HT-29 (cell line): ENCODE data around the gene JUP. TPM values are rescaled to one million over a fixed set of nuclear protein-coding genes. Genes with fewer than 3 reads are reported as not detected.

Experiments used
- DNase-seq: peaks from one replicate; pipeline ENCODE4 v3.0.0-alpha.2; 2015; ENCODE audit warnings: low spot score
- total RNA-seq: library from RNA; depleted of rRNA; stranded (reverse); fragments of >200 nt; shearing (Covaris generic); gene quantifications from 2 replicates; pipeline ENCODE4 v1.2.3, GENCODE V29; 2014

JUP gene
- total RNA-seq, 1 experiment from 2014 or later = 498 TPM

DNA sequence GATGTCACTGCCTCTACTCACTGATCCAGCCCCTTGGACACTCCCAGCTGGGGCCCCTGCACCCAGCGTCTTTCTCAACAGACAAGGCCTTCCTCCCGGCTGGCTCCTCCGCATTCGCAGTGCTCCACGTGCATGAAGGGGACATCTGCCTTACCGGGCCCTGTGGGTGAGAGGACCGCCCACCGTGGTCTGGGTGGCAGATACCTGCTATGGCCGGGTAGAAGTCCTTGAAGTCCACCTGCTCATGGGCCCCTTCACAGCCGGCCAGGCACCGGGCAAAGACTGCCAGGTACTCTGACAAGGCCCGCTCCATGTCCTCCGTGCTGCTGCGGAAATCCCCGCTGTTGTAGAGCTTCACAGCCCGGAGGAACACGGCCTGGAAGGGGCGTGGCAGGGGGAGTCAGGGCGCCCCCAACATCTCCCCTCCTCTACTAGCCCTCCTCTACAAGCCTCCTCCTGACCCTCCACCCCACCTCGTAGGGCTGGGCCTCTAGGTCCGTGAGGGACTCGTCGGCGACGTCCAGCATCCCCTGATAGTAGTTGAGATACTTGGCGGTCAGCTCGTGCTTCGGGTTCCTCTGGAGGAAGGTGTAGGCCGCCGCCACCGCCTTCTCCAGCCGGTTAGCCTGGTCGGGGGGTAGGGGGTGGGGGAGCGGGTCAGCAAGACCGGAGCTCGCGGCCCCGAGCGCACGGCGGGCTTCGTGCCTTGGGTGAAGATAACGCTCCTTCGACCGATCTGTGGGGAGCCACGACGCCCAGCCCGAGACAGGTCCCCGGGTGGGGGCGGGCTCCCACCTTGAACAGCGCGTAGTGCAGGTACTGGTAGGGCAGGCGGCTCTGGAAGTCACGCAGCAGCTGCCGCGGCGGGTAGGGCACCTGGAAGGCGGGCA is 24.4 kb upstream of the JUP start:
- DNase-seq = no peak

DNA sequence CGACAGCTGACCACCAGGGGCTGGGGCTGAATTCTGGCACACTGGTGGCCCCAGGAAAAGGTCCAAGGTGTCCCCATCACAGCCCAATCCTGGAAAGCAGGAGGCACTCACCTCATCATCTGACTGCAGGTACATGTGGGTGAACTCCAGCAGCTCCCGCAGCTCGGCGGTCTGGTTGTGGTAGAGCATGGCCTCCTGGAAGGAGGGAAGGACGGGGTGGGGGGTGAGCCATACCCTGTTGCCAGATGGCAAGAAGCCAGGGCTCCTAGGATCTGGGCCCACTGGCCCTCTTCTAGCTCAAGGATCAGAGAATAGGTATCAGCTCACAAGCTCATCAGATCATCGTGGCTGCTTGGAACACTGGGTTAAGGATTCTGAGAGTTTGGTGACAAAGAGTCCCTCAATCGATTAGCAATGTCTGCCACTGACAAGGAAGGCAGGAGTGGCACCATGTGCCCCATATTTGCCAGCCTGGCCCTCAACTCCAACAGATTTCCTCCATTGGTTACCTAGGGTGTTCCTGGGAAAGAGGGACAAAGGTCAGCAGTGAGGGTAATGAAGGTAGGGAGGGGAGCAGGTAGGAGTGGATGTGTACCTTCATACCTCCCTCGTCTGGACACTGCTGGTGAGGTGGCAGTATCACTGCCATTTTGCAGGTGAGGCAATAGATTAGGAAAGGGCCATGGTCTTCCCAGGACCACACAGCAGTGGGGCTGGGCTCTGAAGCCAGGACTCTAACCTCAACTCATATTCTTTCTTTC is 20.4 kb upstream of the JUP start:
- no peak for DNase-seq

DNA sequence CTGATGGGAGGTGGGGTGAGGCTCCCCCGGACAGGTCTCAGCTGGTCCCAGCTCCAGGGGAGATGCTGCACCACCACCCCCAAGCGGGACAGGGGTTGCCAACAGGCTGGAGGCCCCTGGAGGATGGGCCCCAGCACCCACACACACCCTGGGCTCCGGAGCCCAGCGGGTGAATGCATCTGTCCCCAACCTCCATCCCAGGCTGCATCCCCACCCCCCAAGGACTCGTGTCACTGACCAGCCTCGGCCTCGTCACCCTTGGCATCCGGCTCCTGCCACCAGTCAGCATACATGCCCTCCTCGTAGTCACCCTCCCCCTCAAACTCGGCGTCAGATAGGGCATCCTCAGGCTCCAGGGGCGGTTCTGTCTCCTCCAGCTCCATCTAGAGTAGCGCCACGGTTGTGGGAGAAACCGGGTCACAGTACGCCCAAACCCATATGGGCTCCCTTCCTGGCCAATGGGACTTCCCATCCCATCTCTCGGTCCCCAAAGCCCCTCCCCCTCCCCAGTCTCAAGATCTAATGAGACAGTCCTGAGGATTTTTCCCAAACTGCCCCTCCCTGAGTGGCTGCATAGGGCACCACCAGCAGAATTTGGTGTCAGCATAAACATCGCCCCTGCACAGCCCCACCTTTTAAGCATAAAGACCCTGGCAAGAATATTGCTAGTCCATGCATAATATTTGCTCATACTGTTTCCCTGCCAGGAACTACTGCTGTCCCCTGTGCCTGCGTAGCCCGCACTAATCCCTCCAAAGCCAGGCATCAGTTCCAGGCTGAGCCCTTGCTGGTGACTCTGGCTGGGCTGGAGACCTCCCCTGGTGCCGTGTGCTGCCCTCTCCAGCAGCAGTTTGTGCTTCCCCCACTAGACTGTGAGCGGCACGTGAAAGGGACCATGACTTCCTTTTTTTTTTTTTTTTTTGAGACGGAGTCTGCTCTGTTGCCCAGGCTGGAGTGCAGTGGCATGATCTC is 16.8 kb upstream of the JUP start:
- DNase-seq = no peak

DNA sequence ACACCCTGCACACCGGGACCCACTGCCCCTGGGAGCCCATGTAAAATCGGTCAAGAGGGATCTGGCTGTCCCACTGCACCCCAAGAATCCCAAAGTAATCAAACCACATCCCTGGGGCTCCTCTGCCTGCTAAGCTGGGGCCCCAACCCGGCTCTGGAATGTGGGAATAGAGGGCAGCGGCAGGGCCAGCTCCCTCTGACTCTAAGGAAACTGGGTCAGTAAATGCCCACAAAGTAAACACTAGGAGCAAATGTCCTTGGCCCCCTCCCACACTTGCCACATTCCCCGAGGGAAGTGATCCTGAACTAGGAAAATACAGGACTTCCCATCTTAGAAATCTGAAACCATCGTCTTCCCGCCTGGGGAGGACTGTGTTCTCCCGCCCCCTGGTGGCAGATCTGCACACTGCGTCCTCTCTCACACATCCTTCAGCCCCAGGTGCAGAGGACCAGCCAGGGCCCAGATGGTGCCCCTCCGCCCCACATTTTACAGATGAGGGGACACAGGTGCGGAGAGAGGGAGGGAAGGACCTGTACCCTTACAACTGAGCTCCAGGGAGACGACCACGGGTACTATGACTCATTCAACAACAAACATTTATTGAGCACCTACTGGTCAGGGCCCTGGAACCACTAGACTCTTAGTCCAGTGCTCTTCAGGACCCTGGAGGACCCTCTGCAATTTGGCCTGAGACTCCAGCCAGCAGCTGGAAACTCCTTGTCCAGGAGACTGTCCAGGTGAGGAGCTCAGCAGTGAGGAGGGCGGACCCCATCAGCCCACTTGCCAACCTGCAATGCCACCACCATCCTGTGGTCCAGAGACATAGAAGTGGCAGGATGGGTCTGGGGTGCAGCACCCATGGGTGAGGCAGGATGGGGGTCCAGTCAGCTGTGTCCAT is 15.1 kb upstream of the JUP start:
- DNase-seq = peak; percentile 93

DNA sequence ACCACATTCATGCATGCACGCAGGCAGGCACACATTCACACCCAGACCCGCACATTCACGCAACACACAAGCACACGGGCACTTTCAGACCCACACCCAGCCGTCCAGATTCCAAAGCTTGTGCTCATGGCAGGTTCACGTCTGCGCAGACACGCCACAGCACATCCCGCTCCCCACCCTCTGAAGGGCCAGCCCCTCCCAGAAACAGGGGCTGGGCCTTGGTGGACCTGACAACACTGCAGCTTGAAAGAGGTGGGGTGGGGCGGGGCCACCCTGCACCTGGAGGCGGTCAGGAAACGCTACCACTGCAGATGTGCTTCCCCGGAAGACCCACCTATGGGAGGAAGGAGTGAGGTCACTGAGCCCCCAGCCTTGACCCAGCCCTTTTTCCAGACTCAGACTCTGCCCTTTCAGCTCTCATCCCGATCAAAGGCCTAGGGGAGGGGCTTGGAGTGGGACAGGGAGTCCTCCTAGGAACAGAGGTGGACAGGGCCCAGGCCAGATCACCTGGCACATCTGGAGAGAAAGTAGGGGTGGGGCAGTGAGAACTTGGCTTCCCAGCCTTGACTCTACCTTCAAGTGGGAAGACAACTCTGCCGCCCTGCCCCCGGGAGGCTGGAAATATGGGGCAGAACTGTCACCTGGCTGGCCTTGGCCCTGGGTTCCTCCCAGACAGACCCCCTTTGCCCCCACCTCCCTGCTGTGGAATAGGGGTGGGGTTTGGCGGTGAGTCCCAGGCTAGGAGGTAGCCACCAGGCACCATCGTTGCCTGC is 14.3 kb upstream of the JUP start:
- DNase-seq = peak; percentile 92

DNA sequence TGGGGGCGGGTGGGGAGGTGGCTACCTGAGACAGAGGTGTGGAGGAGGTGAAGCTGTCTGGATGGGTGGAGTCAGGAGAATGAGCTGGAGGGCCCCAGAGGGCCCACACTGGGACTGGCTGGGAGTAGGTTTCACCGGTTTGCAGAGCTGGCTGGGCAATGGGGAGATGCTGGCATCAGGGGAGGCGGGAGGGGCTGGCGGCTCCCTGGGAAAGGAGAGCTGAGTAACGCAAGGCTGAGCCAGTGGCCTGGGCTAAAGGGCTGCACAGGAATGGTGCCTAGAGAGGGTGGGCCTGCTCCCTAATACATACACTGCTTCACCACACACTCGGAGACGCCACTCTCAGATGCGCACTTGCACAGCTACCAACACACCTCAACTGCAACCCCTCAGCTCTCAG is 12.9 kb upstream of the JUP start:
- no peak for DNase-seq

GRCh38 chr17:41797377-41797776 is 10.9 kb upstream of the JUP start:
- DNase-seq = no peak

- no peak for DNase-seq
These were observed 9.8 kb upstream of the JUP start for GRCh38 chr17:41796121-41796895.

- no peak for DNase-seq
These were observed 8.0 kb upstream of the JUP start for GRCh38 chr17:41794540-41794975.

- peak; percentile 29 for DNase-seq
These were observed 7.5 kb upstream of the JUP start for GRCh38 chr17:41793784-41794539.

GRCh38 chr17:41792845-41793783 is 6.6 kb upstream of the JUP start:
- DNase-seq = peak; percentile 96

GRCh38 chr17:41787021-41787418 is 509 bp upstream of the JUP start:
- no peak for DNase-seq

DNA sequence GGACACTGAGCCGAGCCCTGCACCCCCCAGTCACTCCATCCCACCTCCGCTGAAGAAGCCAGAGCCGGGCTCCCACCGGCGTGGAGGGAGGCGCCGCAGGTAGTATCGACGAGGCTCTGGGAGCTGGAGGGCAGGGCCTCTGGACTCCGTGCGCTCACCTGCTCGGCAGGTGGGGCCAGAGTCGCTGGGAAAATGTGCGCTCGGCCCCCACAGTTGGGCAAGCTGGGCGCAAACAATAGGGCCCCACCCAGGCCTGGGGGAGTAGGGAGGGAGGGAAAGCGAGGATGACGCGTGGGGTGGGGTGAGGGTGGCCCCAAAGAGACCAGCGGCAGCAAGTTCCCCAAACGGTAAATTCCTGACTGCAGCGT is 668 bp downstream of the JUP start:
- DNase-seq = peak; percentile 92

GRCh38 chr17:41785091-41785858 is 1.2 kb downstream of the JUP start:
- peak; percentile 64 for DNase-seq

DNA sequence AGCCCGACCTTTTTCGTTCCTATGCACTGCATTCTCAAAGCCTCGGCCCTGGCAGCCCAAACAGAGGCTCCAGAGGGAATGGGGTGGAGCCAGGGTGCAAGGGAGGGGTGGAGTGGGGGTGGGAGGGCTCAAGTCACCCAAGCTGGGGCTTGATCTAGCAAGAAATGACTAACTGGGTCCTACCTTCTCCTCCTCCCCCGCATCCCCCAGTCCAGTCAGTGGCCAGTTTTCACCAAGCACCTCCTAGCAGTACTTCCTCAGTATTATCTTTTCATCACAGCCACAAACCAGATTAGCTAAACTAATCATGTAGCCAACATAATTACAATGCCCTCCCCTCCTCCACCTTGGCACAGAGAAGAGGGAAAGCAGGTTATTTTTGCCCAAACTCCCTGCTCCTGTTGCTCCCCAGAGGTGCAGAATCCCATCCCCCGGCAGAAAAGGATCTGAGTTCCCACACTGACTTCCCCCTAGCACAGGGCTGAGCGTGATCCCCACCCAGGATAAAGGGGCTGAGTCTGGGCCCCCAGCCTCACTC is 2.2 kb downstream of the JUP start:
- peak; percentile 81 for DNase-seq

GRCh38 chr17:41782142-41782541 is 4.4 kb downstream of the JUP start:
- DNase-seq = no peak
